Right renal cortex interstitium (tissue), 3 donors: ENCODE measurements around the gene IL1RAPL1. TPM values are rescaled to one million over a fixed set of nuclear protein-coding genes. Genes with fewer than 3 reads are reported as not detected.

Source experiments
- DNase-seq, 3 donors: peaks; one replicate each; pipeline ENCODE4 v3.0.0-alpha.2; 2013; ENCODE audit warnings: low read depth in 3 of 3, low spot score in 2 of 3
- polyA plus RNA-seq, 3 donors: library from polyadenylated mRNA; unstranded; fragments of 120-200 nt; gene quantifications; one replicate each; pipeline ENCODE4 v1.2.1, GENCODE V29; 2013; ENCODE audit not compliant: insufficient read length in 3 of 3

The IL1RAPL1 gene
- polyA plus RNA-seq, 3 donors: 2.3 to 3.6 (median 2.7) TPM

DNA sequence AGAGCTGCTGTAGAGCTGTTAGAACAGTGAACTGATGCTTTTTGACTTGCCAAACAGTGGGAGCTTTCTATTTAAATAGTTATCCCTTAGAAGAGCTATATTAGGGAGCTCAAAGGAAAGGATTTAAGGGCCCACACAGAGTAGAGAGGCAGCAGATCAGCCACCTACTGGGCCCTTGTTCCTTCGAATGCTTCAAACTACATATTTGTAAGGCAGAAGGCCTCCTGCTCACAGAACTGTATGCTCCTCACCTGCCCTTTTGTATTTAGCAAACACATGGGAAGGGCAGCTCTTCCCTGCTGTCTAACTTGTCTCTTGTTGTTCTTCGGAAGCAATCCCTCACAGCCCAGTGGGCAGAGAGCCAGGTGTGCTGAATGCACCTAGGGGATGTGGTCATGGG lies 38.0 kb downstream of the IL1RAPL1 start:
- no peak for DNase-seq

DNA sequence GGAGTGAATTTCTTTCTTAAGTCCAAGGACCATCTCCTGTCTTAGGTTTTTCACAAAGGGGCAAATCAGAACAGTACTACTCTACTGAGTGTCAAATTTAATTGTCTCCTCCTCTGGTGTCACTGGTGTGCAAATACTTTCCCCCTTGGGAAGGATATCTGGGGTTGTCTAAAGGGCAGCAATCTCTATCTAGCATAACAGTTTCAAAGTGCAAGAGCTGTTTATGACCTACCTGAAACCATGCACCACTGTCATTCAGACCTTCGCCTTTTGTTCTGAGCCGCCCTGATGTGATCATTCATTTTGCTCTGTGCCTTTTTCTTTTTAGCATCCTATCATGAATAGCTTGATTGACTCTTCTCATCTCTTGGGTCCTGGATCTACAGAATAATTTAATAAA lies 39.3 kb downstream of the IL1RAPL1 start:
- DNase-seq: no peak

DNA sequence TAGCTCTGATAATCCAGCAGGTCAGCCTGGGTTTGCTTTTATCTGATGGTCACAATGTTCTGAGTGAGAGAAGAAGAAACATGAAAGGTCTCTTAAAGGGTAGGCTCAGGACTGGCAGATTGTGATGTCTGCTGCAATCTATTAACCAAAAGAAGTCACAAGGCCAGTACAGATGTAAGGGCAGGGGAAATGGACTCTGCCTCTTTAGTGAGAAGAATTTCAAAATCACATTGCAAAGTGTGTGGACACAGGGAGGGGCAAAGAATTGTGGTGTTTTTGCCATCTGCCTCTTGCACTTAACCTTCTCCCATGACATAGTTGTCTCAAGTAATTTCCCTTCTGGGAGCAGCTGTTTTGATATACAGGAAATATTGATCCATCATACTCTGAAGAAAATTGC lies 40.9 kb downstream of the IL1RAPL1 start:
- no peak for DNase-seq

DNA sequence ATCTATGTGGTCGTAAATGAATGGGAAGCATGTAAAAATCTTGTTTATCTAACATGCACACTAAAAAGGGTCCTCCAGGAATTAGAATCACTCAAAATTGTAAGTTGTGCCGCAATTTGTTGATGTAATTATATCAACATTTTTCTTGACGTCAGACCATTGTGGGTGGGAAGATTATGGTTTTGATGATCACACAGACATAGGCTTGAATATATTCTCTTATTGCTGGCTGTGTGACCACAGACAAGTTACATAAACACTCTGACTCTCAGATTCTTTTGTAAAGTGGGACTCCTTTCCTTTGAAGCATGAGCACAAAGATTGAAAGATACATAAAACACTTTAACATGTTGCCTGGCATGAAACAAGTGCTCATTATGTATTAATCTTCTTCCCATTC lies 51.5 kb downstream of the IL1RAPL1 start:
- no peak for DNase-seq

DNA sequence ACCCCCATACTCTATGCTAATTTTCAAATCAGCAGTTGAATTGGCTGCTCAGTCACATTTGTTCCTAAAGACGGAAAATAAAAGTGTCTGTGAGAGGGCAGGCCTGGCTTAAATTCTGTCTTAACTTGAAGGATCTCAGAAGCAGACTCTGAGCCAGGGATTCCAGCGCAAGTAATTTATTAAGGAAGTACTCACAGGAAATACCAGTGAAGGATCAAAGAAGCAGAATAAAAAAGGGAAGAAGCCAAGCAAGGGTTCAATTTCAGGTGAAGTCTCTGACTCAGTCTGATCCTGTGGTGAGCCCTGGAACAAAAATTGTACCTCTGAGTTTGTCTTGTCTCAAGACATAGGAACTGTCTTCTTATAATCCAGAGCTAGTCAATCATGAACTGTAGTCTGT lies 52.2 kb downstream of the IL1RAPL1 start:
- no peak for DNase-seq

DNA sequence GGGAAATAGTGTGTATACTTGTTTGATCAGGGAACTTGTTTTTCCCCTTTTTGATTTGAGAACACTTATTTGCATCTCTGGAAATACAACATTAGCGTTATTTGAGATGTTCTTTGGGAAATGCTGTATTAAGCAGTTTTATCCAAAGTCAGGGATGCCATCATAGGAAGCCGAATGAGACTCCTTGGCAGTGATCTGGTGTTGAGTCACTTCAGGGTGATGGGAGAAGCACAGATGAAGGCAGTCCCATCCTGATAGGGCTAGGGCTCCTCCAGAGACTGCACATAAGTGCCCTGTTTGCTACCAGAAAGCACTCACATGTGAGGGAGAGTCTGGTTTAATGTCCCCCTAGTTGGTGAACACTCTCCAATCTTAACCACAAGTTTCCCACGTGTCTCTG lies 62.3 kb downstream of the IL1RAPL1 start:
- DNase-seq: no peak

DNA sequence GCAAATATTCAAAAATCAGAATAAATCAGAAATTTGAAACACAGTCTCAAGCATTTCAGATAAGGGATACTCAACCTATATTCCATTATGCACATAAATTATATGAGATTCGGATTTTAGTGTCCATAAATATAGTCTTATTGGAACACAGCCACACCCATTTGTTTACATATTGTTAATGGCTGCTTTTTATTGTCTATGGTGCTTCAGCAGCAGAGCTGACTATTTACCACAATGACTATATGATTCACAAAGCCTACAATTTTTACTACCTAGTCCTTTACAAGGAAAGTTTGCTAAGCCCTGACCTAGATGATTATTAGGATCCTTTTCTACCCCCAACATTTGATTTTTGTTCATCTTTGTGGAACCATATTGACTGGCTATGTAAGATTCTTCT lies 63.9 kb downstream of the IL1RAPL1 start:
- no peak for DNase-seq

DNA sequence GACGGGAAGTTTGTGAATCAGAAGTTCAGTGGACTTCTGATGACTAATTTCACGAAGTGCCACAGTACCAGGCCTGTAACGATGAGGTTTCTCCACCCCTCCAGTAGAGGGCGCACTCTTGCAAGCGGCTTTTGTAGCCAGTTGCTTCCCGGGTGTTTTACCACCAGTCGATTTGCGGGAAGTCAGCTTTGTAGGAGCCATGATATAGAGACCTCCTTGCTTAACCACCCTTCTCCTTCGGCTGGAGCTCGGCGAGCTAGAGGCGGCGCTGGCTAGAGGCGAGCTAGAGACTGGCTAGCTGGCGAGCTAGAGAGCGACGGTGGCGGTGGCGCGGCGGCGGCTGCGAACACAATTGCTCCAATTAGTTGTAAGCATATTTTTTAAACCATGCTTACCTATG lies 72.0 kb downstream of the IL1RAPL1 start:
- no peak for DNase-seq

DNA sequence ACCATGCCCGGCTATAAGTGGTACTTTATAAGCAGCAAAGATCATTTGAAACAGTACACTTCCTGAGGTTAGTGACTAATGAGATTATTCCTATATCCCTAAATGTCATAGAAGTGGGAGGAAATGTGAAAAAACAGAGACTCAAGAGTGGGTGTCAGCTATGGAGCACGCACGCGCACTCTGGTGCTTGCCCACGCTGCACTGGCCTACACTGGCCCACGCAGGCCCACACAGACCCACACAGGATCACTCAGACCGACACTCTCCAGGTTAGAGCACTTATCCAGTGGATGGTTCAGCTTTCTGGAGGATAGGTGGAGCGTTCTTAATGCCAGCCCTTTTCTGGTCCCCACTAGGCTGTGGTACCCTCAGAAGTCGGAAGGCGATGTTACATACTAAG lies 78.5 kb downstream of the IL1RAPL1 start:
- DNase-seq: no peak

DNA sequence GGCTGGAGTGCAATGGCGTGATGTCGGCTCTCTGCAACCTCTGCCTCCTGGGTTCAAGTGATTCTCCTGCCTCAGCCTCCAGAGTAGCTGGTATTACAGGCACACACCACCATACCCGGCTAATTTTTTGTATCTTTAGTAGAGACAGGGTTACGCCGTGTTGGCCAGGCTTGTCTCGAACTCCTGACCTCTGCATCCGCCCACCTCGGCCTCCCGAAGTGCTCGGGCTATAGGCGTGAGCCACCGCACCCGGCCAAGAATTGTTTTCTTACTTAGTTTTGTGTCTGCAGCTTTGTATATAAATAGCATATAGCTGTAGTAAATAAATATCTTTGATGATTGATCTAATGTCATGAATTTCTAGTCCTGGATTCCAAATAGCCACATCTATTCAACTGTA lies 81.1 kb downstream of the IL1RAPL1 start:
- DNase-seq: no peak

DNA sequence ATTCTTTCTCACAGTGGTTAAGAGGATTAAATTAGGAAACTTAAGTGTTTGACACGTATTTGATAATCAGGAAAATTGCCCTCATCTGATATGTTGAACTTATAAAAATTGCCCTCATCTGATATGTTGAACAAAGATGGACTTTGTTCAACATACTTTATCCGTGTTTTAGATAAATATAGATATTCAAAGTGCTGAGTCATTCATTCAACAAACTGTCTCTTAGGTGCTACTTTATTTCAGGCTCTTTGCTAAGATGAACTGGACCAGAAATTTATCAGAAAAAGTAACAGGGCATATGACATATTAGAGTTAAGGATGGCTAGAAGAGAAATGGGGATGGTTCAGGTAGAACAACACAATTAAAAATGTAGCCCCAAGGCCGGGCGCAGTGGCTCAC lies 81.7 kb downstream of the IL1RAPL1 start:
- DNase-seq: no peak

DNA sequence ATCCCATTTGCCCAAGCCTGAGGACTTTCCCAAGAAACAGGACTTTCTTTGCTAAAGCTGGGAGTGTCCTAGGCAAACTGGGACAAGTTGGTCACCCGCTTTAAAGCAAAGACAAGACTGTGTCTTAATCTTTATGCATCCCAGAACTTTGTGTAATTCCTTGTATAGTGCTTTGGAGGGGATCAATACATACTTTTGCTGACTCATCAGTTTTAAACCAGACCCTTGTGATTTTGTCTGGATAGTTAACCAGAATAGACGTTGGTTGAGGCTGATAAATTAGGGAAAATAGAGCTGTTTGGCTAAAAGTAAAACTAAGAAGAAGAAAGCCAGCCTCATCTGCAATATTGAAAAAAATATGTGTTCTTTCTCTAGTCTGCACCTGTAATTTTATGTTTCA lies 82.8 kb downstream of the IL1RAPL1 start:
- DNase-seq: no peak

DNA sequence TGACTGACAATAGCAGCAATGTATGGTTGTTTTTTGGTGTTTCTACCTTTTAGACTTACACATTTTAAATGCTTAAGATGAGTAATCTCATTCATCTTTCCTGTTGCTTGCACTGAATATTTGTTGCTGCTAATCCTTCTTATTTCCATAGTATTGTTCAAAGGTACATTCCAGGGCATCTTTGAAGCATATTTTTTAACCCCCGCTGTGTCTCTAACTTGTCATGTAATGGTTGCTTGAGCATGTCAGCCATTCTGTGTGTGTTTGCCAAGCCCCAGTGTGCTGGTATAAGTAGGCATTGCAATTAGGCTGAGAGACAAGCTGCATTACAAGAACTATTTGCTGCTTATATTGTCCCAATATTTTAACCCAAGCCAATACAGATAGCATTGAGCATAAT lies 87.9 kb downstream of the IL1RAPL1 start:
- DNase-seq: no peak

DNA sequence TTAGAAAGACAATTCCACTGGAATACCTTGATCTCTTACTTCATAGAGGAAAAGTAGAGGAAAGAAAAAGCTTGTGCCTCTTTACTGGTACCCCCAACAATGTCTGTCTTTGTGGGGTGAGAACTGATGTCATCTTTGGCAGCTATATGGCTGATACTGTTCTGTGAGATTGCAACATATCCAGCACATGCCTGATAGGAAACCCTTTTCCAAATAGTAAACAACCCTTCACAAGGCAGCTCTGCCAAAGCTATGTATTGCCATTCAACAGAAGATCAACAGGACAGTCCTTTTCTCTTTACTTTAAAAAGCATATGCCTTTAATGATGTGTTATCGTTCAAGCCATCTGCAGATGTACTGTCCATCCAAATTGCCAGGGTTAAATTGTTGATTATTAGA lies 105.9 kb downstream of the IL1RAPL1 start:
- DNase-seq: no peak

DNA sequence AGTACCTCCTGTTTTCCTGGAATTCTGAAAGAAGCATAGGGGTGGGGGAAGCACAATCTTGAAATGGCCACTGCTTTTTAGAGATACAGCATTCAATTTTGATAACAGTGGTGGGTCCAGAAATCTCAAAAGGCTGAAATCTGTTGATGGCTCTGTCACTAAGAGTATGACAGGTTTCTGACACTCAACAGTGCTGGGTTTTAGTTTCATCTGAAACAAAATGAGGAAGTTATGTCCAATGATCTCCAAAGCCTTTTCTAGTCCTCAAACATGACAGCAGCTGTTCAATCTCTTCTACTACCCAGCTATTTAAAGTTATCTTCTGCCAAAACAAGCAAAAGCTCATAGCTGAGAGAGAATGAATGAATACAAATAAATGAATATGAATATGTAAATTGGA lies 110.5 kb downstream of the IL1RAPL1 start:
- no peak for DNase-seq

DNA sequence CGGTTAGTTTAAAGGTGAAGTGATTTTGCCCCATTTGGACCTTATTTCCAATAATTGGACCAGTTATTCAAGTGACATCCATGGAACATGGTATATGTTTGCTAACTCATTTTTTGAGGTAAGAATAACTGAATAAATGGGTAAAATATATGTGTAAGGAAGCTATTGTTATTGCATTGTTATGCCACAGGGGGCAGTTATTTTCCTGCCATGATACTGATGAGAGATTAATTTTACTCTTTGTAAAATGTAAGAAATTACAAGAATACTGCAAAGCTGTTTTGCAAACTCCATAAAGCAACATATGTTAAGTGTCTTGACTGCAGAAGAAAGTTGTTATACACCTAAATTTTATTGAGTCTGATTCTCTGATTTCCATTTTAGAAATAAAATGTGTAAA lies 114.0 kb downstream of the IL1RAPL1 start:
- no peak for DNase-seq

DNA sequence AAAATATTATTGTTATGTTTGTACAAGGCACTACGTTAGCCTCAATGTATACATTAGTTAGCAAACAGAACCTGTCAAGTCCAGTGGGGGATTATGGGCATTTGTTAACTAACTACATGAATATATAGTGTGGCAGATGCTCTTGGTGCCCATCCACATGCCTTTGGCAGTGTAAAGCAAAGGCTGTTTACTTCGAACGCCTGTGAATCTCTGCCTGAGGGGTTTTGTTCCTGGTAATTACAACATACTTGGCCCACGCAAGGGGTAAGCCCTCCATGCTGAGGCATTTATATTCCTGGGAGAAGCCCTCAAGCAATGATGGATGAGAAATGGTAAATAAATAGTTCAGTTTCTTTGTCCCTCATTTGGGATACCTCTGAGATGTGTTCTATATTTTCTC lies 119.7 kb downstream of the IL1RAPL1 start:
- no peak for DNase-seq

DNA sequence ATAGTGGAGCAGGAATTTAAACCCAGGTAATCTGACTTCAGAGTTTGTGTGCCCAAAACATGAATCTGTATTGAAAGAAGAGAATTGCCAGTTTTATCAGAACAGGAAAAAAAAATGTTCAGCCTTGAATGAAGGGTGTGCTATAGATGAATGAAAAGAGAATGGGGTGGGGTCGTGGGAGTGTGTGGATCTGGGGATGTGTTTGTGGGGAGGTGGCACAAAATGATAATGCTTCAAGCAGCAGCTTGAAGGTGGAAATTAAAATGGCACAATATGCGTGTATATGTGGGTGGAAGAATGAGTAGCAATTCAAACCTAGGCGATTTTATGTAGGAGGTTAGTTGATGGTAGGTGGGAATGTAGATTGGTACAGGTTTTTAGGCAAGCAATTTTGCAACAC lies 122.2 kb downstream of the IL1RAPL1 start:
- DNase-seq: no peak

DNA sequence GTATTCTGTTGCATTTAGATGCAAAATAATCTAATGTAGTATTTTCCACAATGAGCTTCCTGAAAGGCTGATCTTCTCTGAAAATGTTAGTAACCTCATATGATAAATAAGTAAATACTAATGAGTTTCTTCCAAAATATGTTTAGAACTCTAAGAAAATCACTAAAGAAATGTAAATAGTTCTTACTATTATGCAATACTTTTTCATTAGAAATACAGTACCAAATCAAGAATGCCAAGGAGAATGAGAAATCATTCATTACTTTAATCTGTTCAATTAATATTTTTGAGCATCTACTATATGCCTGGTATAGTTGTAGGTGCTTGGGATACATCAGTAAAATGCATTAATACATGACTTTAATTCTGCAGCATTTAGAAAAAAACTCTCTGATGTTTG lies 130.6 kb downstream of the IL1RAPL1 start:
- no peak for DNase-seq

DNA sequence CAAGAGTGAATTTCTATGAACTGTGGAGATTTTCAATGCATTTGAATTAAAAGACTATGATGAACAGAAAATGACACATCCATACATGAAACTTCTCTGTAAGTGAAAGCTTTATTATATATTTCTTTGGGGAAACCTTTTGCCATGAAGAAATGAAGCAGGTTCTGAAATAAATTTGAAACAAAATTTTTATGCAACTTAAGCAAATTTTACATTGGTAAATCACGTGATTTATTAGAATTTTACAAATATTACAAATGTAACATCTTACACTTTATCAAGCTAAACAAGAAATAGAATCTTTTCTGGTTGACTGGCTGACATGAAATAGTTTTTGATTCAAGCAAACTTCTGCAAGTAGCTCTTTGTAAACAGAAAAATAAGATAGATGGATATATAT lies 131.2 kb downstream of the IL1RAPL1 start:
- DNase-seq: no peak

DNA sequence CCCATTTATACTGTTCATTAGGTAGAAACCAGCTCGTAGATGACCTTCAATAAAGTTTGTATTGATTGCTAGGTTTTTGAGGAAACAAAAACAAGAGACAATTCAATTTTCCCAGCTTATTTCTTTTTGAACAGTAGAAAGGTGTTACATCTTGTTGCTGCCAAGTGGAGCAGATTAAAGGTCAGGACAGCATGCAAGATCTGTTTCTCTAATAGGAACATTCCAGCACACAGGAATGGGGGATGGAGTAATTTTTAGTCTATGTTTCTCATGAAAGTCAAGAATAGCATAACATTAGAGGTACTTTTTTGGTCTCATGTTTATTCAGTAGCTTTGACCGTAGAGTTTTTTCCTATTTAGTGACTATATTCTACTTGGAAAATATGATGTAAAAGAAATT lies 132.4 kb downstream of the IL1RAPL1 start:
- DNase-seq: no peak

DNA sequence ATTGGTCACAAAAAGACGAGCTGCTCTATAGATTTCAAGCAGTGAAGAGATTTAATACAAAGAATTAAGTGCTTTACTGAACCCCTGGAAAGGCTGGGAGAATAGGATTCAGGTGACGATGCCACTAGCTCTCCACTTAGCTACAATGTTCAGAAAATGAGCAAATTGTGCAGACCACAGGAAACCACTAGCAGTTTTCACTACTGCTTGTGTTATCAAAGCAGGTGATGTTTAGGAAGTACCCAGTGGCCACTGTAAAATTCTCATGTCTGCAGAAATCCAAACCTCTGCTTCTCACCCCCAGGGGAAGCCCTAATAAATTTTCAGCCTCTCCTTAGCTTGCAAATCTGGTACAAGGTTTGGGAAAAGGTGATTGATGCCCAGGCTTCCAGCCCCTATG lies 165.1 kb downstream of the IL1RAPL1 start:
- DNase-seq: no peak

DNA sequence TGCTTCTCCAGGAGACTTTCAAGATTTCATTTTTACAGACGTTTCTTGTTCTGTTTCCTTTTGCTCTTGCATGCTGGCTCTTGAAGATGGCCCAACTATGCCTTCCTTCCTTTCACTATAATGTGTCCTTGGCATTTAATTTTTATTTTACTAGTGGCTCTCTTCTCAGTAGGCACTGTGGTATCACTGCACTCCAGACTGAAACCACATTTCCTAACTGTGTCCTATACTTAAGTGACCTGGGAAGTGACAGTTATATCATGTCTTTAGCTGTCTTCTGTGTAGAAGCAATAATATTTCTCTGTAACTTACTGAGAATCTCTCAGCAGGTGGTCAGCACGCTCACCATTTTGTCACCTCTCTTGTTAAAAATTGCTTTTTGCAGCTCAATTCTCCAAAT lies 168.9 kb downstream of the IL1RAPL1 start:
- no peak for DNase-seq

DNA sequence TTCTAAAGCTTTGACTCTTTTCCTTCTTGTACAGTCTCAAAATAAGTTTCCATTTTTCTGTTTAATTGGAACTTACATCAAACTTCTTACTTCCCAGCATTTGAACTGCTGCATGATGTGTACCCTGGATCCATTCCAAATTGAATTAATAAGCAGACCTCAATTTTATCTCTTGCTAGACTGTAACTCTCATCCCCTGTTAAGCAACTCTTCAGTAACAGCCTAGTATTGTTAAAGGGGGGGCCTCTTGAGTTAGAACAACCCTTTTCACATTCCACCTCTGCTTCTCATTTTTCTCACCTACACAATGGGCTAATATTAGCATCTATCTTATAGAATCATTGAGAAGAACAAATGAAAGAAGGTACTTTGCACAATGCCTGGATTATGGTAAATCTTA lies 169.4 kb downstream of the IL1RAPL1 start:
- DNase-seq: no peak
